H9 (cell line): ENCODE results near the gene CREB5. TPM values are rescaled to one million over a fixed set of nuclear protein-coding genes. Genes with fewer than 3 reads are reported as not detected.

Experiments
- DNase-seq: peaks from one replicate; pipeline ENCODE4 v3.0.0-alpha.2; 2017
- H2AFZ ChIP-seq: one replicate; pipeline ENCODE4 v1.6.1; 2013; ENCODE audit warnings: mild to moderate bottlenecking, low read length, control low read depth, moderate library complexity
- H2AK5ac ChIP-seq: 2 replicates; pipeline ENCODE4 v1.6.1; 2013; ENCODE audit warnings: low read length, control low read depth, mixed read lengths; ENCODE audit not compliant: insufficient read length
- H2BK120ac ChIP-seq: one replicate; pipeline ENCODE4 v1.6.1; 2013; ENCODE audit warnings: low read depth, mild to moderate bottlenecking, low read length, control low read depth, inconsistent platforms; ENCODE audit not compliant: poor library complexity, severe bottlenecking
- H2BK12ac ChIP-seq: 2 replicates; pipeline ENCODE4 v1.6.1; 2013; ENCODE audit warnings: low read length, control low read depth, mixed read lengths, low read depth; ENCODE audit not compliant: insufficient read length
- H2BK15ac ChIP-seq: 2 replicates; pipeline ENCODE4 v1.6.1; 2013; ENCODE audit warnings: low read depth, low read length, control low read depth
- H2BK20ac ChIP-seq: one replicate; pipeline ENCODE4 v1.6.1; 2013; ENCODE audit warnings: low read depth, mild to moderate bottlenecking, low read length, control low read depth, inconsistent platforms; ENCODE audit not compliant: poor library complexity, severe bottlenecking
- H2BK5ac ChIP-seq: 2 replicates; pipeline ENCODE4 v1.6.1; 2013; ENCODE audit warnings: low read length, control low read depth, mixed read lengths; ENCODE audit not compliant: insufficient read length
- H3K14ac ChIP-seq: 2 replicates; pipeline ENCODE4 v1.6.1; 2013; ENCODE audit warnings: low read length, control low read depth; ENCODE audit not compliant: insufficient read depth
- H3K18ac ChIP-seq: 2 replicates; pipeline ENCODE4 v1.6.1; 2013; ENCODE audit warnings: low read depth, mild to moderate bottlenecking, mixed read lengths, low read length, control low read depth; ENCODE audit not compliant: insufficient read length
- H3K23ac ChIP-seq: 2 replicates; pipeline ENCODE4 v1.6.1; 2013; ENCODE audit warnings: low read length, control low read depth, mixed read lengths, low read depth; ENCODE audit not compliant: insufficient read length
- H3K23me2 ChIP-seq: 2 replicates; pipeline ENCODE4 v1.6.1; 2013; ENCODE audit warnings: low read depth, mild to moderate bottlenecking, mixed read lengths, low read length, control low read depth; ENCODE audit not compliant: insufficient read length, poor library complexity, severe bottlenecking
- H3K27ac ChIP-seq: 2 replicates; pipeline ENCODE4 v1.5.1; 2013; ENCODE audit warnings: low read length, control low read depth, mixed read lengths, low read depth; ENCODE audit not compliant: insufficient read length
- H3K27me3 ChIP-seq: 2 replicates; pipeline ENCODE4 v1.6.1; 2013; ENCODE audit warnings: low read length, control low read depth, inconsistent platforms; ENCODE audit not compliant: insufficient read depth
- H3K4ac ChIP-seq: 2 replicates; pipeline ENCODE4 v1.6.1; 2013; ENCODE audit warnings: low read depth, mild to moderate bottlenecking, control low read depth, inconsistent platforms, low read length, moderate library complexity
- H3K4me1 ChIP-seq: 2 replicates; pipeline ENCODE4 v1.6.1; 2013; ENCODE audit warnings: low read length, control low read depth, inconsistent platforms; ENCODE audit not compliant: insufficient read depth
- H3K4me2 ChIP-seq: 2 replicates; pipeline ENCODE4 v1.6.1; 2013; ENCODE audit warnings: low read length, control low read depth, mixed read lengths; ENCODE audit not compliant: insufficient read length, insufficient read depth
- H3K56ac ChIP-seq: 2 replicates; pipeline ENCODE4 v1.6.1; 2013; ENCODE audit warnings: low read depth, mild to moderate bottlenecking, mixed read lengths, low read length, control low read depth; ENCODE audit not compliant: insufficient read length
- H3K79me1 ChIP-seq: 2 replicates; pipeline ENCODE4 v1.6.1; 2013; ENCODE audit warnings: low read depth, mild to moderate bottlenecking, moderate library complexity, low read length, control low read depth, inconsistent platforms; ENCODE audit not compliant: insufficient read depth, poor library complexity, severe bottlenecking
- H3K79me2 ChIP-seq: 2 replicates; pipeline ENCODE4 v1.6.1; 2013; ENCODE audit warnings: low read length, control low read depth, inconsistent platforms; ENCODE audit not compliant: insufficient read depth
- H3K9ac ChIP-seq: 2 replicates; pipeline ENCODE4 v1.6.1; 2013; ENCODE audit warnings: low read length, control low read depth, mixed read lengths; ENCODE audit not compliant: insufficient read length; ENCODE audit errors: extremely low read depth
- H3K9me3 ChIP-seq: one replicate; pipeline ENCODE4 v1.6.1; 2013; ENCODE audit warnings: low read depth, low read length, inconsistent platforms; ENCODE audit not compliant: control insufficient read depth
- H3T11ph ChIP-seq: one replicate; pipeline ENCODE4 v1.6.1; 2013; ENCODE audit warnings: mild to moderate bottlenecking, low read length, control low read depth, inconsistent platforms
- H4K20me1 ChIP-seq: one replicate; pipeline ENCODE4 v1.6.1; 2013; ENCODE audit not compliant: control insufficient read depth, insufficient read length, insufficient read depth
- H4K5ac ChIP-seq: 2 replicates; pipeline ENCODE4 v1.6.1; 2013; ENCODE audit warnings: low read depth, mild to moderate bottlenecking, mixed read lengths, low read length, control low read depth; ENCODE audit not compliant: insufficient read length
- H4K8ac ChIP-seq: replicated peaks from 2 replicates; pipeline ENCODE4 v1.6.1; 2013; ENCODE audit warnings: low read length, control low read depth, mixed read lengths, low read depth; ENCODE audit not compliant: insufficient read length
- H4K91ac ChIP-seq: 2 replicates; pipeline ENCODE4 v1.6.1; 2013; ENCODE audit warnings: low read depth, mild to moderate bottlenecking, moderate library complexity, mixed read lengths, low read length, control low read depth; ENCODE audit not compliant: insufficient read length
- H3K27ac Mint-ChIP-seq, 3 experiments: 2 replicates in 2 of 3; 3 replicates in 1 of 3; pipeline ENCODE4 v1.8.0; 2020 to 2021; ENCODE audit warnings: mixed read lengths in 3 of 3, mild to moderate bottlenecking in 1 of 3, moderate library complexity in 1 of 3
- H3K27me3 Mint-ChIP-seq: 2 replicates; pipeline ENCODE4 v1.8.0; 2021; ENCODE audit warnings: low read depth, mild to moderate bottlenecking, moderate library complexity, mixed read lengths
- H3K36me3 Mint-ChIP-seq, 3 experiments: 2 replicates in 2 of 3; 3 replicates in 1 of 3; pipeline ENCODE4 v1.8.0; 2020 to 2021; ENCODE audit warnings: low read depth in 3 of 3, mixed read lengths in 3 of 3; ENCODE audit not compliant: insufficient read depth in 1 of 3
- H3K4me1 Mint-ChIP-seq, 2 experiments: 2 replicates each; pipeline ENCODE4 v1.8.0; 2020; ENCODE audit warnings: mixed read lengths in 2 of 2
- H3K4me3 Mint-ChIP-seq, 2 experiments: 2 replicates in 1 of 2; 3 replicates in 1 of 2; pipeline ENCODE4 v1.8.0; 2020 to 2021; ENCODE audit warnings: mild to moderate bottlenecking in 2 of 2, mixed read lengths in 2 of 2, moderate library complexity in 1 of 2
- H3K9me3 Mint-ChIP-seq, 2 experiments: 2 replicates in 1 of 2; 3 replicates in 1 of 2; pipeline ENCODE4 v1.8.0; 2020; ENCODE audit warnings: mild to moderate bottlenecking in 2 of 2, mixed read lengths in 2 of 2, moderate library complexity in 1 of 2
- CTCF ChIP-seq: fragments of 200-600 bp; sonication (generic); conservative IDR thresholded peaks from 3 replicates; pipeline ENCODE4 v1.8.0; 2021; ENCODE audit warnings: antibody characterized with exemption, mild to moderate bottlenecking
- WGBS: extraction: QIAGEN DNeasy Blood & Tissue Kit; methylation state at CpG from one replicate; pipeline ENCODE4 v1.1.7; 2013; ENCODE audit warnings: missing lambda C conversion rate, low lambda C conversion rate, mixed read lengths; ENCODE audit not compliant: insufficient read length; ENCODE audit errors: extremely low coverage; 5-methylcytosine and 5-hydroxymethylcytosine counted together
- total RNA-seq: library from RNA; stranded (reverse); gene quantifications from 2 replicates; pipeline ENCODE4 v1.2.1, GENCODE V29; 2021

The CREB5 gene
- total RNA-seq, 1 experiment from 2014 or later: 4.0 TPM

DNA sequence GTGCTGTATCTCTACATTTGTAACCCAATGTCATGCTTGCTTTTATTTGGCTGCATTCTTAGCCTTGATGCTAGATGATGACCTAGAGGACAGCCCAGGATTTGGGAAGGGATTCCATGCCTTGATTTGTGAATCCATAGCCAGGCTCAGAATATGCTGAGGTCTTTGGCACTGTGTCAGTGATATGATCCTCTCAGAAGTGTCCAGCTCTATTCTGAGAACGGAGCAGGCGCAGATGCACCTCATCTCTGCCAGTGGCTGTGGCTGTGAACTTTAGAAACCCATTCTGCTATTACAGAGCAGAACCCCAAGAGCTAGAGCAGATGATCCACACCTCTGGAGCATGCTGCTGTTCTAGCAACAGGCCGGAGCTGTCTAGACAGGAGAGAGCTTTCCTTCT, 333.0 kb downstream of the CREB5 start:
- no peak overlapping the region for H4K5ac ChIP-seq
- Mint-ChIP-seq H3K27me3 (no peaks in the 10 kb centered on the region), H3K4me3 (no peak overlapping the region), H3K27ac (no peak overlapping the region), H3K4me1 (peaks cover 39 to 40% of the 10 kb centered on the region in 2 experiments), H3K9me3 (no peaks in the 10 kb centered on the region), H3K36me3 (peaks cover 0 to 4% (median 3%) of the 10 kb centered on the region in 3 experiments; a peak in 2 of 7 replicates)
- no peak overlapping the region for H3K4me2 ChIP-seq
- H3K27ac ChIP-seq: no peak overlapping the region
- H4K91ac ChIP-seq: no peak overlapping the region
- no peaks in the 10 kb centered on the region for H4K20me1 ChIP-seq
- no peaks in the 10 kb centered on the region for H3K9me3 ChIP-seq
- H2BK15ac ChIP-seq: no peak overlapping the region
- no peak overlapping the region for H4K8ac ChIP-seq
- DNase-seq: no peak
- no peaks in the 10 kb centered on the region for H3K79me1 ChIP-seq
- no peak overlapping the region for H2BK12ac ChIP-seq
- no peaks in the 10 kb centered on the region for H3K23me2 ChIP-seq
- H3K4ac ChIP-seq: no peak overlapping the region
- H3K18ac ChIP-seq: no peak overlapping the region
- WGBS: no CpG with 5 or more reads among the region's 3 CpGs
- no peak overlapping the region for H2BK20ac ChIP-seq
- no peak overlapping the region for H3K23ac ChIP-seq
- no peak overlapping the region for H2AK5ac ChIP-seq
- H2AFZ ChIP-seq: no peak overlapping the region
- H3K27me3 ChIP-seq: no peaks in the 10 kb centered on the region
- no peak overlapping the region for H3T11ph ChIP-seq
- no peak overlapping the region for H3K56ac ChIP-seq
- no peaks in the 10 kb centered on the region for H3K79me2 ChIP-seq
- no peak overlapping the region for H3K9ac ChIP-seq
- H3K14ac ChIP-seq: no peak overlapping the region
- no peak for TF ChIP-seq CTCF
- no peak overlapping the region for H2BK120ac ChIP-seq
- no peak overlapping the region for H2BK5ac ChIP-seq
- no peaks in the 10 kb centered on the region for H3K4me1 ChIP-seq
